Spinal cord (tissue), 10 donors: ENCODE results near the gene UBE2C. TPM values are rescaled to one million over a fixed set of nuclear protein-coding genes. Genes with fewer than 3 reads are reported as not detected.

ENCODE experiments used
- DNase-seq, 6 donors: peaks; one replicate each; pipeline versions ENCODE4 v3.0.0 to v3.0.0-alpha.2; 2013 to 2015; ENCODE audit warnings: low spot score in 6 of 6, low read depth in 4 of 6
- H3K27ac ChIP-seq: one replicate; pipeline ENCODE4 v1.5.1; 2013; ENCODE audit warnings: low read depth, low read length, control low read depth
- H3K27me3 ChIP-seq: one replicate; pipeline ENCODE4 v1.6.1; 2013; ENCODE audit warnings: low read length; ENCODE audit not compliant: control insufficient read depth, insufficient read depth
- H3K36me3 ChIP-seq: one replicate; pipeline ENCODE4 v1.6.1; 2013; ENCODE audit warnings: low read length; ENCODE audit not compliant: control insufficient read depth, insufficient read depth
- H3K4me1 ChIP-seq: one replicate; pipeline ENCODE4 v1.6.1; 2013; ENCODE audit warnings: low read length; ENCODE audit not compliant: control insufficient read depth, insufficient read depth
- H3K4me3 ChIP-seq: one replicate; pipeline ENCODE4 v1.5.1; 2013; ENCODE audit warnings: low read depth, low read length, control low read depth
- H3K9me3 ChIP-seq: one replicate; pipeline ENCODE4 v1.6.1; 2013; ENCODE audit warnings: low read length; ENCODE audit not compliant: control insufficient read depth, insufficient read depth
- WGBS: methylation state at CpG from one replicate; pipeline ENCODE4 v1.1.5; 2013; ENCODE audit warnings: missing lambda C conversion rate; ENCODE audit not compliant: insufficient coverage; 5-methylcytosine and 5-hydroxymethylcytosine counted together
- polyA plus RNA-seq, 2 donors: library from polyadenylated mRNA; unstranded; fragments of 120-200 nt; gene quantifications; one replicate each; pipeline ENCODE4 v1.2.1, GENCODE V29; 2013; ENCODE audit not compliant: insufficient read length in 2 of 2
- total RNA-seq, 2 donors: library from RNA; depleted of rRNA in 1 of 2; stranded (reverse); fragments of 120-200 nt in 1 of 2; fragments of >200 nt in 1 of 2; gene quantifications; one replicate each; pipeline versions ENCODE4 v1.2.3 to v1.2.4, GENCODE V29; 2013 to 2014
- donor health status: healthy.

Gene UBE2C
- total and polyA plus RNA-seq, 4 donors, result 7.1 to 36.0 (median 29.3) TPM

DNA sequence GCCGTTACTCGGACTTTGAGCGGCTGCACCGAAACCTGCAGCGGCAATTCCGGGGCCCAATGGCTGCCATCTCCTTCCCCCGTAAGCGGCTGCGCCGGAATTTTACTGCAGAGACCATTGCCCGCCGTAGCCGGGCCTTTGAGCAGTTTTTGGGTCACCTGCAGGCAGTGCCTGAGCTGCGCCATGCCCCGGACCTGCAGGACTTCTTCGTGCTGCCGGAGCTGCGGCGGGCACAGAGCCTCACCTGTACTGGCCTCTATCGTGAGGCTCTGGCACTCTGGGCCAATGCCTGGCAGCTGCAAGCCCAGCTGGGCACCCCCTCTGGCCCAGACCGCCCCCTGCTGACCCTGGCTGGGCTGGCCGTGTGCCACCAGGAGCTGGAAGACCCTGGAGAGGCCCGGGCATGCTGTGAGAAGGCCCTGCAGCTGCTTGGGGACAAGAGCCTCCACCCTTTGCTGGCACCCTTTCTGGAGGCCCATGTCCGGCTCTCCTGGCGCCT, 28.3 kb downstream of the UBE2C start:
- Histone ChIP-seq H3K36me3 (peaks cover 56% of the 10 kb centered on the region), H3K27me3 (no peaks in the 10 kb centered on the region), H3K4me1 (peaks cover 9% of the 10 kb centered on the region), H3K4me3 (no peak overlapping the region), H3K9me3 (no peaks in the 10 kb centered on the region), H3K27ac (no peak overlapping the region)
- WGBS, result 90% methylated on average over 23 of the region's 25 CpGs
- DNase-seq, result no peak

DNA sequence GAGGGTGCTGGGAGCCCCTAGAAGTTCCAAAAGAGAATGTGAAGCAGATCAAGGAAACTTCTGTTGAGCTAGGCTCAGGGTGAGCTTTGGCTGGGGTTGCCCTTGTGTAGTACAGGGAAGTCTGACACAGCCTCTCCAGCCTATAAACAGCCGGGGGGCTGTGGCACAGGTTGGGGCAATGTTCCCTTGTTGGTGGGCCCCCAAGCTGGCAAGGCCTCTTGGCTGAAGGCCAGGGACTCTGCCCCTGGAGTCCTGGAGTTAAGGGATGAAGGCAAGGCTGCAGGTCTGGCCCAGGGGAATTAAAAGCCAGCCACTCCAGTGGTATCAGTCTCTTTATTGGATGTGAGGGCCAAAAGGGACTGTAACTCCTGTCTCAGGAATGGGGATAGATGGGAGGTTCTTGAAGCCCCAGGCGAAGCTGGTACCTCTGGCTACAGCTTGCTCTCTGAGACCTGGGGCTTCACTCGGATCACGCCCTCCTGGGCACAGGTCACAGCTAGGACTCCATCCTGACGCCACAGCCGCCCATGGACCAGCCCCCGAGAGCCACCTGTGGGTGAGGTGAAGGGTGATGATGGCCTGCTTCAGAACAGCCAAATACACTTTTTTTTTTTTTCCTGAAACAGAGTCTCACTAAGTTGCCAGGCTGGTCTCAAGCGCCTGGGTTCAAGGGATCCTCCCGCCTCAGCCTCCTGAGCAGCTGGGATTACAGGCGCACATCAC, 29.1 kb downstream of the UBE2C start:
- no peaks in the 10 kb centered on the region for H3K27me3 ChIP-seq
- peaks cover 3% of the 10 kb centered on the region for H3K4me1 ChIP-seq
- no peak for DNase-seq
- H3K36me3 ChIP-seq, result peaks cover 58% of the 10 kb centered on the region
- no peak overlapping the region for H3K4me3 ChIP-seq
- no peak overlapping the region for H3K27ac ChIP-seq
- WGBS, result 81% methylated on average over 5 of the region's 10 CpGs
- H3K9me3 ChIP-seq, result no peaks in the 10 kb centered on the region

DNA sequence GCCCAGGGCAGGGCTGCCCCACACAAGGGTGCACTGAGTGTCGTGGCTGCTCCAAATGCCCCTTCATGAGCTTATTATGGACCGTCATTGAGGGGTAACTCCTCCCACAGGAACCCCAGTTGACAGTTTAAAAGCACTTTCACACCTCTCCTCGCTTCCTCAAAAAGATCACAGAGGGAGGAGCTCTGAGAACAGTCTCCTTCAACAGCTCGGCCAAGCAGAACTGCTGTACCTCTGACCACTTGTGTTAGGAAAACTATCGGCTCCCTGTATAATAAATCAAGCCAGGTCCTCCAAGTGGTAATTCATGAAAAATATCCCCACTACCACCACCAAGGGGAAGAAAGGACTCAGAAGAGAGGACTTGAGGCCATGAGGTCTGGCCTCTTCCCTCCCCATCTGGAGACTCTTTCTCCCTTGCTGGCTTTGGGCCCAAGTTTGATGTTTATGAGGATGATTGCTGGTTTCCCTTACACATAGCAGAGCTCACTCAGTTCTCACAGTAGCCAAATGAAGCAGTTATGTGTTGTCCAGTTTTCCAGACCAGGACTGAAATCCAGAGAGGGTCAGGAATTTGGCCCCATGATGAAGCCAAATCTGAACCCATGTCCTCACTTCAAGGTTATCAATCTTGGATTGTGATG, 29.8 kb downstream of the UBE2C start:
- no peak overlapping the region for H3K27ac ChIP-seq
- no peaks in the 10 kb centered on the region for H3K27me3 ChIP-seq
- no peak for DNase-seq
- no peaks in the 10 kb centered on the region for H3K4me1 ChIP-seq
- no peaks in the 10 kb centered on the region for H3K9me3 ChIP-seq
- WGBS, result 62% methylated on average over 2 of the region's 5 CpGs
- H3K36me3 ChIP-seq, result peaks cover 62% of the 10 kb centered on the region
- H3K4me3 ChIP-seq, result no peak overlapping the region

DNA sequence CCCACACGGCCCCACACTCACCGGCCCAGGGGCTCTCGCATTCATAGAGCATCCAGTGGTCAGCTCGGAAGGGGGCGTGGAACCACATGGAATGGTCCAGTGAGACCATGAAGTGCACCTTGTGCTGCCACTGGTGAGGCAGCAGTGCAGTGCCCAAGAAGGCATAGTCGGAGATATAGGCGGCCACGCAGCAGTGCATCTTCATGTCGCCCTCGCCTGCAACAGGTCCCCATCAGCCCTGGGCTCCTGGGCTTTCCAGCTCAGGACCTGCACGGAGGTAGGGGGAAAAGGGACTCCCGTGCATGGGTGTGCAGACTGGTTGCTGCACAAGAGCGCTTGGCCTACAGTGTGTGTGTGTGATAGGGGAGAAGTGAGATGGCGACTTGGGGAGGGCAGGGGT, 31.1 kb downstream of the UBE2C start:
- Histone ChIP-seq H3K9me3 (no peaks in the 10 kb centered on the region), H3K27ac (no peak overlapping the region), H3K36me3 (peaks cover 69% of the 10 kb centered on the region), H3K4me1 (no peaks in the 10 kb centered on the region), H3K27me3 (no peaks in the 10 kb centered on the region), H3K4me3 (no peak overlapping the region)
- DNase-seq, result no peak
- WGBS, result 93% methylated on average over 10 of the region's 14 CpGs

DNA sequence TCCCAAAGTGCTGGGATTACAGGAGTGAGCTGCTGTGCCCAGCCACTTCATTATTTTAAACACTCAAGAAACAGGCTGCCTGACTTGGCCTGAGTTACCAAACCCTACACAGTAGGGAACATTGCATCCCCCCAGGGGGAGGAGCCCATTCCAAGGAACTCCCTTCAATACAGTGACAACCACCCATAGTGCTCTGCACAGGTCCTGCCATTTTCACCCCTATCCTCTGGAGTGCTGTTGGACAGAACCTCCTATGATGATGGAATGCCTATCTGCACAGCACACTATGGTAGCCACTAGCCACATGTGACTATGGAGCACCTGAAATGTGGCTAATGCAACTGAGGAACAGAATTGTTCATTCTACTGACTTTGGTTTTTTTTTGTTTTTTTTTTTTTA, 33.0 kb downstream of the UBE2C start:
- Histone ChIP-seq H3K36me3 (peaks cover 73% of the 10 kb centered on the region), H3K27ac (no peak overlapping the region), H3K4me1 (no peaks in the 10 kb centered on the region), H3K9me3 (no peaks in the 10 kb centered on the region), H3K4me3 (no peak overlapping the region), H3K27me3 (no peaks in the 10 kb centered on the region)
- DNase-seq, result no peak

DNA sequence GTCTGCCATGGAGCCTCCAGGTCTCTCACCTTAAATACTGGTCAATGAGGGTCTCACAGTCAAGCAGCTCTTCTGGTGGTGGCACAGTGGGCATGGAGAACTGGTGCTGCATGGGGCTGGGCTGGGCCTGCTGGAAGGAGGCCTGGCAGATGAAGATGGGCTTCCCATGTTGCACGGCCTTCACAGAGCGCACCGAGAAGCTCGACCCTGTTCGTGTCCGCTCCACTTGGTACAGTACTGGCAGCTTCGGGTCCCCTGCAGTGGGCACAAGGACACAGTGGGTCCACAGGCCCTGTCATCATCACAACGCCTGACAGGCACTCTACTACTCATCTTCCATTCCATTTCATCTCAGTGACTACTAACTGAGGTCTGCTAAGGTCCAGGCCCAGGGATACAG, 36.0 kb downstream of the UBE2C start:
- Histone ChIP-seq H3K36me3 (peaks cover 62% of the 10 kb centered on the region), H3K27ac (no peak overlapping the region), H3K27me3 (no peaks in the 10 kb centered on the region), H3K9me3 (no peaks in the 10 kb centered on the region), H3K4me1 (no peaks in the 10 kb centered on the region), H3K4me3 (no peak overlapping the region)
- DNase-seq, result no peak
- 95% methylated on average over 8 of the region's 8 CpGs for WGBS

DNA sequence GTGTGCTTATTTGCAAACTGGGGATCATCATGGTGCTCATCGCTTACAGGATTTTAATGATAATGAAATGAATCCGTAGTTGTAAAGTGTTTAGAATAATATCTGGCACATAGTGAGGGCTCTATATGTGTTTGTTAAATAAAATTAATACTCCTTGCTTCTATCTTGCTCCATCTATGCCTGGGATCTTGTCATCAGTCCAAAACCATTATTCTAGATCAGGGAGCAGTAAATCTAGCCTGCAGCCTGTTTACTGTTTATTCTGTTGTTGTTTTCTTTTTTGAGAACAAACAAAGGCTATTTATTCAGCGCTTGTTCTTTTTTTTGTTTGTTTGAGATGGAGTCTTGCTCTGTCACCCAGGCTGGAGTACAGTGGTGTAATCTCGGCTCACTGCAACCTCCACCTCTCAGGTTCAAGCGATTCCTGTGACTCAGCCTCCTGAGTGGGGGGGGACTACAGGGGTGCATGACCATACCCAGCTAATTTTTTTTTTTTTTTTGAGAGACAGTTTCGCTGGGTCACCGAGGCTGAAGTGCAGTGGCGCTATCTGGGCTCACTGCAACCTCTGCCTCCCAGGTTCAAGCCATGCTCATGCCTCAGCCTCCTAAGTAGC, 36.6 kb downstream of the UBE2C start:
- Histone ChIP-seq H3K36me3 (peaks cover 59% of the 10 kb centered on the region), H3K27me3 (no peaks in the 10 kb centered on the region), H3K9me3 (no peaks in the 10 kb centered on the region), H3K4me1 (no peaks in the 10 kb centered on the region), H3K27ac (no peak overlapping the region), H3K4me3 (no peak overlapping the region)
- no peak for DNase-seq
- WGBS, result 76% methylated on average over 3 of the region's 8 CpGs

DNA sequence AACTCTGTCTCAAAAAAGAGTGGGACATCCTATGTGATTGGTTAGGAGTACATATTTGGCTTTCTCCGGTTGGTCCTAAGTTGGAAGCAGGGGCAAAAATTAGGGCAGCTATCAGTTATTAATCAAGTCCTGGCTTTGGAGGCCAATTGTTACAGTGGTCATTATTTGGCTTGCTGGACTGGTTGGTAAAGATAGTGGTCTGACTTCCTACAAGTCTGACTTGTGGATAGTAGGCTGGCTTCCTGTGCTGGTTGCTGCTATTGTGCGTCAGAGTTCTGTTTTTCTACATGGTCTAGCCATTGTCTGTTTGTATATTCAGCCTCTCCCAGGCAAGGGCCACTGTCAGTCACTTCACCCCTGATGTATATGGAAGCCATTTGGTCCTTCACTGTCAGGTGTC, 37.8 kb downstream of the UBE2C start:
- Histone ChIP-seq H3K4me1 (peaks cover 7% of the 10 kb centered on the region), H3K27ac (no peak overlapping the region), H3K36me3 (peaks cover 63% of the 10 kb centered on the region), H3K27me3 (no peaks in the 10 kb centered on the region), H3K9me3 (no peaks in the 10 kb centered on the region), H3K4me3 (no peak overlapping the region)
- WGBS, result 100% methylated on average over 2 of the region's 2 CpGs
- DNase-seq, result no peak

DNA sequence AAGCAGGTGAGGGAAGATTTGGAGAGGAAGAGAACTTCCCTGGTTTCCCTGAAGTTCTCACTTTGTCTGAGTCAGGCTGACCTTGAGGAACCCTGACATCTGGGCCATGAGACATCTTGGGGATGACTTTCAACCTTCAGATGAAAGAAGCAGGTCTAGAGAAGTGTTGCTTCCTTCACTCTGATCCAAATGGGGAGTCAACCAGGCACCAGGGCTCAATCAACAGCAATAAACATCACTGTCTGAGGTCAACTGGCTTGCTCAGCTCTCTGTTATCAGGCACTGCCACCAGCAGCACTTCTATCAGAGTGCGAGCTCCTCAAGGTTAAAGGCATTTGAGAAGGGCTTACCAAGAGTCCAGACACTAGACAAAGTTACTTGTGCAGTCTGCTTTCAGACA, 38.5 kb downstream of the UBE2C start:
- no CpG with 5 or more reads among the region's 1 CpG for WGBS
- no peak overlapping the region for H3K27ac ChIP-seq
- peaks cover 56% of the 10 kb centered on the region for H3K36me3 ChIP-seq

DNA sequence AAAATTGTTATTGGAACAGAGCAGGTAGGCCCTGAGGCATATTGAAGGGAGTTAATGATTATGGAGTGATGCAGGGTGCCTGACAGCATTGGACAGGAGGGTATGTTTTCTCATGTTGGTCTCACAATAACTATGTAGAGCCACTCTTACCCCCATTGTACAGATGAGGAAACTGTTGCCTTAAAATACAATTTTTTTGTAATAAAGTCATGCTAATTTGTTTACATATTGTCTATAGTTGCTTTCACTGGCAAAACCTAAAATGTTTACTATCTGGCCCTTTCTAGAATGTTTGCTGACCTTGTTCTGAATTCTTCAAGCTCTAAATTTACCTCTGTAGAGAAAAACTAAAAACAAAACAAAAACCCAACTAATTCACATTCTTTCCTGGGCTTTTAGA, 39.1 kb downstream of the UBE2C start:
- Histone ChIP-seq H3K36me3 (peaks cover 53% of the 10 kb centered on the region), H3K27me3 (no peaks in the 10 kb centered on the region), H3K4me1 (peaks cover 19% of the 10 kb centered on the region), H3K9me3 (no peaks in the 10 kb centered on the region), H3K4me3 (no peak overlapping the region), H3K27ac (no peak overlapping the region)
- DNase-seq, result no peak

More for the DNA sequence above, 38.5 kb downstream of the UBE2C start:
- Histone ChIP-seq H3K27me3 (no peaks in the 10 kb centered on the region), H3K9me3 (no peaks in the 10 kb centered on the region), H3K4me1 (peaks cover 13% of the 10 kb centered on the region), H3K4me3 (no peak overlapping the region)
- DNase-seq, result no peak
